ENCODE measurements around the gene CA5A. TPM values are rescaled to one million over a fixed set of nuclear protein-coding genes. Genes with fewer than 3 reads are reported as not detected.
A peak's percentile ranks its signal among the peaks of the same experiment; 100 is the strongest.

Gene CA5A
- total and polyA plus RNA-seq, 2 of the 13 experiments (the other 11 are each of a cell fraction or from before 2014, with no cell fraction given), result 66.8 to 106 TPM

DNA sequence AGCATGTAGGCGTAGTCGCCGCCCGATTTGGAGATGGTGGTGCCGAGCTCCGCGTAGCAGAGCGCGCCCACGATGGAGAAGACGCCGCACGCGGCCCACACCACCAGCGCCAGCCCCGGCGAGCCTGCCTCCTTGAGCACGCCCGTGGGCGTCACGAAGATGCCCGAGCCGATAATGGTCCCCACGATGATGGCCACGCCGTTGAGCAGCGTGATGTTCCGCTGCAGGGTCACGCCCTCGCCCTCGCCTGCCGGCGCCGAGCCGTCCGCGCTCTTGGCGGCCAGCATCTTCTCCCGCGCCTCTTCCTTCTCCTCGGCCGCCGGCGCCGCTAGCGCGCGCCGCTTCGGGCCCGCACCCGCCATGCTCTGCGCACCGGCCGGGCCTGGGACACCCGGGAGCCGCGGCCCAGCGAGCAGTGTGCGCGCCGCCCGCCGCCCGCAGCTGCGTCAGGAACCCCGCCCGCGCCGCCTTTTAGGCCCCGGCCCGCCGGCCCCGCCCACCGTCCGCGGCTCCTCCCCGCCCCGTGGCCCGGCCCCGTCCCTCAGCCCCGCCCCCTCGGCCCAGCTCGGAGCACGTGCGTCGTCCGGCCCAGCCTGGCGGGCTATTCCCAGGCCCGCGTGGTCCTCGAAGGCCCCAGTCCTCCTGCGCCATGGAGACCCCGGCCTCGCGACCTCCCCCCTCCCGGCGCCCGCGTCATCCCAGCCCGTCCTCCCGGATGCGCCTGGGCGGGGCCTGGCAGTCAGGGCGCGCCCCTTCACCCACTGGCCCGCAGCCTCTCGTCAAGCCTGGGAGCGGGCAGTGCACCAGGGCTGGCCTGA, 67.1 kb downstream of the CA5A start, which contains the start of gene SLC7A5 (continued):
- TF ChIP-seq HOXA5 (CRISPR knock-in tag; IDR thresholded peaks at IDR 0.05) (0 out of 2 replicates have a peak, but pooled peaks have one; percentile 26), IRX3 (CRISPR knock-in tag; IDR thresholded peaks at IDR 0.05; ENCODE audit: borderline replicate concordance, low read depth) (peak; percentile 88; the same call in 1 of the 2 replicates), KLF11 (CRISPR knock-in tag; IDR thresholded peaks at IDR 0.05) (0 out of 2 replicates have a peak, but pooled peaks have one; percentile 57), ZFYVE20 (CRISPR knock-in tag; IDR thresholded peaks at IDR 0.05; ENCODE audit: borderline replicate concordance, low read depth) (peak; percentile 92; the same call in 1 of the 2 replicates), CHCHD3 (CRISPR knock-in tag; IDR thresholded peaks at IDR 0.05) (0 out of 2 replicates have a peak, but pooled peaks have one; percentile 51), ZMAT3 (CRISPR knock-in tag; conservative IDR thresholded peaks at IDR 0.05) (peak; percentile 97), ZNF232 (CRISPR knock-in tag; IDR thresholded peaks at IDR 0.05; ENCODE audit: borderline replicate concordance) (peak; percentile 9; the same call in 1 of the 2 replicates), KAT8 (CRISPR knock-in tag; IDR thresholded peaks at IDR 0.05) (peak; percentile 22; the same call in 1 of the 2 replicates), MED1 (CRISPR knock-in tag; IDR thresholded peaks at IDR 0.05) (peak; percentile 69), HDAC1 (CRISPR knock-in tag; IDR thresholded peaks at IDR 0.05) (peak; percentile 51), SRY (CRISPR knock-in tag; IDR thresholded peaks at IDR 0.05) (peak; percentile 81; the same call in 1 of the 2 replicates), ZNF230 (CRISPR knock-in tag; IDR thresholded peaks at IDR 0.05) (peak; percentile 8), EP300 (IDR thresholded peaks at IDR 0.05; ENCODE audit: low read depth in 2 of 2, low read length in 2 of 2) (peak in 1 of 2 experiments; percentile 33; a peak in 2 of 4 replicates), EP300 (CRISPR knock-in tag; IDR thresholded peaks at IDR 0.05; ENCODE audit: borderline replicate concordance) (0 out of 2 replicates have a peak, but pooled peaks have one; percentile 29)
- TF ChIP-seq, protein P1, sequence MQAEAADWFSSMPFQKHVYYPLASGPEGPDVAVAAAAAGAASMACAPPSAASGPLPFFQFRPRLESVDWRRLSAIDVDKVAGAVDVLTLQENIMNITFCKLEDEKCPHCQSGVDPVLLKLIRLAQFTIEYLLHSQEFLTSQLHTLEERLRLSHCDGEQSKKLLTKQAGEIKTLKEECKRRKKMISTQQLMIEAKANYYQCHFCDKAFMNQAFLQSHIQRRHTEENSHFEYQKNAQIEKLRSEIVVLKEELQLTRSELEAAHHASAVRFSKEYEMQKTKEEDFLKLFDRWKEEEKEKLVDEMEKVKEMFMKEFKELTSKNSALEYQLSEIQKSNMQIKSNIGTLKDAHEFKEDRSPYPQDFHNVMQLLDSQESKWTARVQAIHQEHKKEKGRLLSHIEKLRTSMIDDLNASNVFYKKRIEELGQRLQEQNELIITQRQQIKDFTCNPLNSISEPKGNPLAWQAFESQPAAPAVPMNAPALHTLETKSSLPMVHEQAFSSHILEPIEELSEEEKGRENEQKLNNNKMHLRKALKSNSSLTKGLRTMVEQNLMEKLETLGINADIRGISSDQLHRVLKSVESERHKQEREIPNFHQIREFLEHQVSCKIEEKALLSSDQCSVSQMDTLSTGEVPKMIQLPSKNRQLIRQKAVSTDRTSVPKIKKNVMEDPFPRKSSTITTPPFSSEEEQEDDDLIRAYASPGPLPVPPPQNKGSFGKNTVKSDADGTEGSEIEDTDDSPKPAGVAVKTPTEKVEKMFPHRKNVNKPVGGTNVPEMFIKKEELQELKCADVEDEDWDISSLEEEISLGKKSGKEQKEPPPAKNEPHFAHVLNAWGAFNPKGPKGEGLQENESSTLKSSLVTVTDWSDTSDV (CRISPR knock-in tag; IDR thresholded peaks at IDR 0.05), result peak; percentile 84
- TF ChIP-seq, protein P2, sequence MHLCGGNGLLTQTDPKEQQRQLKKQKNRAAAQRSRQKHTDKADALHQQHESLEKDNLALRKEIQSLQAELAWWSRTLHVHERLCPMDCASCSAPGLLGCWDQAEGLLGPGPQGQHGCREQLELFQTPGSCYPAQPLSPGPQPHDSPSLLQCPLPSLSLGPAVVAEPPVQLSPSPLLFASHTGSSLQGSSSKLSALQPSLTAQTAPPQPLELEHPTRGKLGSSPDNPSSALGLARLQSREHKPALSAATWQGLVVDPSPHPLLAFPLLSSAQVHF (CRISPR knock-in tag; IDR thresholded peaks at IDR 0.05), result peak; percentile 94; the same call in 1 of the 2 replicates
- TF ChIP-seq, protein P3, sequence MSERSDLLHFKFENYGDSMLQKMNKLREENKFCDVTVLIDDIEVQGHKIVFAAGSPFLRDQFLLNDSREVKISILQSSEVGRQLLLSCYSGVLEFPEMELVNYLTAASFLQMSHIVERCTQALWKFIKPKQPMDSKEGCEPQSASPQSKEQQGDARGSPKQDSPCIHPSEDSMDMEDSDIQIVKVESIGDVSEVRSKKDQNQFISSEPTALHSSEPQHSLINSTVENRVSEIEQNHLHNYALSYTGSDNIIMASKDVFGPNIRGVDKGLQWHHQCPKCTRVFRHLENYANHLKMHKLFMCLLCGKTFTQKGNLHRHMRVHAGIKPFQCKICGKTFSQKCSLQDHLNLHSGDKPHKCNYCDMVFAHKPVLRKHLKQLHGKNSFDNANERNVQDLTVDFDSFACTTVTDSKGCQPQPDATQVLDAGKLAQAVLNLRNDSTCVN (CRISPR knock-in tag; IDR thresholded peaks at IDR 0.05; ENCODE audit: borderline replicate concordance), result peak; percentile 77
- TF ChIP-seq, protein P4, sequence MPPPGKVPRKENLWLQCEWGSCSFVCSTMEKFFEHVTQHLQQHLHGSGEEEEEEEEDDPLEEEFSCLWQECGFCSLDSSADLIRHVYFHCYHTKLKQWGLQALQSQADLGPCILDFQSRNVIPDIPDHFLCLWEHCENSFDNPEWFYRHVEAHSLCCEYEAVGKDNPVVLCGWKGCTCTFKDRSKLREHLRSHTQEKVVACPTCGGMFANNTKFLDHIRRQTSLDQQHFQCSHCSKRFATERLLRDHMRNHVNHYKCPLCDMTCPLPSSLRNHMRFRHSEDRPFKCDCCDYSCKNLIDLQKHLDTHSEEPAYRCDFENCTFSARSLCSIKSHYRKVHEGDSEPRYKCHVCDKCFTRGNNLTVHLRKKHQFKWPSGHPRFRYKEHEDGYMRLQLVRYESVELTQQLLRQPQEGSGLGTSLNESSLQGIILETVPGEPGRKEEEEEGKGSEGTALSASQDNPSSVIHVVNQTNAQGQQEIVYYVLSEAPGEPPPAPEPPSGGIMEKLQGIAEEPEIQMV (CRISPR knock-in tag; IDR thresholded peaks at IDR 0.05; ENCODE audit: low read depth), result peak; percentile 90; the same call in 1 of the 2 replicates
- TF ChIP-seq, protein P5, sequence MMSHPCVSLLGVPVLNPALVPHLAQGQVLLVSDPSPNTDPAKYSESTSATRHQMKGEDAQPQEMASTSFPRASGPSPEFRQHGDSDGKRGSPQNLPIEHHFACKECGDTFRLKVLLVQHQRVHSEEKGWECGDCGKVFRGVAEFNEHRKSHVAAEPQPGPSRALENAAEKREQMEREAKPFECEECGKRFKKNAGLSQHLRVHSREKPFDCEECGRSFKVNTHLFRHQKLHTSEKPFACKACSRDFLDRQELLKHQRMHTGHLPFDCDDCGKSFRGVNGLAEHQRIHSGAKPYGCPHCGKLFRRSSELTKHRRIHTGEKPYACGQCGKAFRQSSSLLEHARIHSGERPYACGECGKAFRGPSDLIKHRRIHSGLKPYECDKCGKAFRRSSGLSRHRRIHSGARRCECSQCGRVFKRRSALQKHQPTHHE (CRISPR knock-in tag; IDR thresholded peaks at IDR 0.05; ENCODE audit: borderline replicate concordance), result peak; percentile 93
